Stomach (tissue), 4 donors: ENCODE data around the gene PHLDB1.

Experiments used
- POLR2A ChIP-seq, 4 donors: fragments of 450-650 bp; IDR thresholded peaks; one replicate each; pipeline ENCODE4 v1.6.1; 2016; ENCODE audit warnings: antibody characterized with exemption in 4 of 4, control low read depth in 2 of 4, mild to moderate bottlenecking in 1 of 4, moderate library complexity in 1 of 4
- POLR2AphosphoS5 ChIP-seq, 3 donors: sonication (generic); formaldehyde crosslinking; IDR thresholded peaks; one replicate each; pipeline ENCODE4 v1.6.1; 2016; ENCODE audit warnings: antibody characterized with exemption in 3 of 3

DNA sequence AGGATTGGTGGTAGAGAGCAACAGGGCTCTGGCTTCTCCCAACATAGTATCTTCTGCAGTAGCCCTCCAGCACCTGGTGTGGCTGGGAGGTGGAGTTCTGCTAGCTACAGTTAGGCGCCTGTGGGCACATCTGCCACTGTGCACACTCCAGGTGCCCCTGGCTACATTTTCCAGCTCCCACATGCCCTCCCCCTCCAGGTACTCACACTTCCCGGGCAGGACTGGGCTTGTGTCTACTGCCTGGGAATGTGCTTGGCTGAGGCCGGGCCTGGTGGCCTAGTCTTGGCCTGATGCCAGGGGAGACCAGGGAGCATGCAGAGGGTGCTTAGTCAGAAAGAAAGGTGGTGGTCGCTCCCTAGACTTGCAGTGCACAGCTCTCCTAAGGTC, 15.8 kb downstream of the PHLDB1 start:
- TF ChIP-seq POLR2A (IDR thresholded peaks at IDR 0.05): no peak
- no peak for TF ChIP-seq POLR2AphosphoS5 (IDR thresholded peaks at IDR 0.05)
